UCSD-AML1 (cell line): ENCODE measurements around the gene OR13J1.
"Not testable (repeated sequence)": the region's sequence is repeated elsewhere in the genome, so short reads cannot be mapped to it uniquely, and the experiment has no call there.

ENCODE experiments used
- DNase-seq: peaks from one replicate; lab custom pipeline; 2025; ENCODE audit not compliant: unreplicated experiment; lab: John Stamatoyannopoulos, UW

OR13J1 gene

DNA sequence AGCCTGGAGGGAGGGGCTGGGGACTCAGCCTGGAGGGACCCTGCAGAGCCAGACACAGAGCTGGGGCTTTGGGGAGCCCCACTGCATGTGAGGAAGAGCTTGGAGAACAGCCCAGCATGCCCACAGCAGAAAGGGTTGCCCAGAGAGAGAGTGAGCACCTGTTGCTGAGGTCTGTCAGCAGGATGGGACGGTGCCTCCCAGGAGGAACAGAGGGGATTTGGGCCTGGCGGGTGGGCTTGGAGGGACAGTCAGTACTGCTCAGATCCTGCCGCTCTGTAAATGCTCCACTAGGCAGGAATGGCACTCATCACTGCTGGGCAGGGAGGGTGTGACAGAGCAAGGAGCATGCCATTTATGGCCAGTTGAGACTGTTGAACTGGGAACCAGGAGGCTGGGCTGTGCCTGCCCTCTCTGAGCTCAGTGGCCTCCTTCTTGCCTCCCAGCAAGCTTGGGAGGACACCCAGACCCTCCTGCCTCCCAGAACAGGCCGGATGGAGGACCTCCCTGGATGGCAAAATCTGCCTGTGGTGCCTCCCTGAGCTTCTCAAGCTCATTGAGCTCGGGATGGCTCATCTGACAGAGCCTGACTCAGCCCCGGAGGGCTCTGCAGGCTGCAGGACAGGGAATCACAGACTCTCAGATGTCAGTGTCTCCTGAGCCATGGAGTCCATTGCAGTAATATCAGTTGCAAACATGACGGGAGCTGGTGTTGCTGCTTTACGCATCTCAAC lies 35.0 kb upstream of the OR13J1 start:
- DNase-seq = no peak

- DNase-seq = no peak
Observed at GRCh38 chr9:35904338-35904737, 34.1 kb upstream of the OR13J1 start.

DNA sequence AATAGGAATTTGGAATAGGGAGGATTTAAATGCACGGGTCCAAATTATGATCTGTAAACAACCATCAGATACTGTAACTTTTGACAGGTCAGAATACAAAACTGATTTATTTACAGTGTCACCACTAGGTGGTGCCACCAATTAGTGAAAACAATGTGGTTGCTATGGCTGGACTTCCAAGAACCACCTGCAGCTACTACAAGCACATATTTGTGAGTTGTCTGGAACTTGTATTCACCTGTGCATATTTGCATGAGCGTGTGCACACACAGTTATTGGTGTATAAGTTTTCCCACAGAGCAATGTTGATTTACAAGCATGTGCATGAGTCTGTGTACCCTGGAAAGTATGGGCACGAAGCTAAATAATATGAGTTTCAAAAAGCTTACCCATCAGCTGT lies 32.8 kb upstream of the OR13J1 start:
- no peak for DNase-seq

GRCh38 chr9:35899021-35899420 lies 28.8 kb upstream of the OR13J1 start:
- DNase-seq = no peak

DNA sequence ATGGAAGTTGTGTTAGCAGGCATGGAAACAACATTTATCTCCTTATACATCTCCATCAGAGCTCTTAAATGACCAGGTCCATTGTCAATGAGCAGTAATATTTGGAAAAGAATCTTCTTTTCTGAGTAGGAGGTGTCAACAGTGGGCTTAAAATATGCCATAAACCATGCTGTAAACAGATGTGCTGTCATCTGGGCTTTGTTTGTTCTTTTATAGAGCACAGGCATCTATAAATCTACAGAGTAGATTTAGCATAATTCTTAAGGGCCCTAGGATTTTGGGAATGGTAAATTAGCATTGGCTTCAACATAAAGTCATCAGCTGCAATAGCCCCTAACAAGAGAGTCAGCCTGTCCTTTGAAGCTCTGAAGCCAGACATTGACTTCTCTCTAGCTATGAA lies 28.1 kb upstream of the OR13J1 start:
- no peak for DNase-seq

- DNase-seq = not testable (repeated sequence)
Observed at GRCh38 chr9:35897376-35898099, 27.3 kb upstream of the OR13J1 start.

GRCh38 chr9:35896570-35896969 lies 26.4 kb upstream of the OR13J1 start:
- DNase-seq = no peak

DNA sequence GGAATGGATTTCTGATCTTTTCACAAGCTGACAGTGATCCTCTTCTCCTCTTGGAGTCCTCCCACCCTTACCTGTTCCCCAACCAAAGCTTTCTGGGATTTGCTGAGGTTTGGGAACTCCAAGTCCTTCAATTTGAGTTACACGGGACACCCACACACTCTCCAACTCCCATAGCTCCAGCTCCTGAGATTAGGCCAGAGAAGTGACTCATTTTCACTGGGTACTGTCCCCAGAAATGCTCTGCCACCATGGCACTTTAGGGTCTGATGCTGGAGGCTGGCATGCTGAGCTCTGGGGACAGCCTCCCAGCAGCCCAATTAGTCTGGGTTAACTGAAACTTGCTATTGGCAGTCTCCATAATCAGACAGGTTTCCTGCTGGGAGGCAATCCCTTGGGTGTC lies 21.9 kb upstream of the OR13J1 start:
- DNase-seq = no peak

DNA sequence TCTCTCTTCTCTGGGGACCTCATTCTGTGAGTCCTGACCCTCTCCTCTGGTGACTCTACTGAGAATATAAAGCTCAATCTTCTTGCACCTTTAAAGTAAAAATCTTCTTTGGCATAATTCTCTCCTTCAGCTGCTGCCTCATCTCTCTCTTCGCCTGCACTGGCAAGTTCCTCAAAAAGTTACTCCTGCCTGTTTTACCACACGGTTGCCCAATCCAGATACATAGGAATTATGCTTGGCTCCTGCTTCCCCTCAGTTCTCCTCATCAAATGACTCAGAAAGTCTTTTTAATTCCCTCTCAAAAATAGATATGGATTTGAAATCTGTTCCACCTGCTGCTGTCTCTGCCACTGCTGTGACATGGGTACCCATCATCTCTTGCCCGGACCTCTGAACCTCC lies 21.4 kb upstream of the OR13J1 start:
- DNase-seq = no peak

- not testable (repeated sequence) for DNase-seq
Observed at GRCh38 chr9:35884908-35885307, 14.7 kb upstream of the OR13J1 start.

- DNase-seq = no peak
Observed at GRCh38 chr9:35882996-35883395, 12.8 kb upstream of the OR13J1 start.

DNA sequence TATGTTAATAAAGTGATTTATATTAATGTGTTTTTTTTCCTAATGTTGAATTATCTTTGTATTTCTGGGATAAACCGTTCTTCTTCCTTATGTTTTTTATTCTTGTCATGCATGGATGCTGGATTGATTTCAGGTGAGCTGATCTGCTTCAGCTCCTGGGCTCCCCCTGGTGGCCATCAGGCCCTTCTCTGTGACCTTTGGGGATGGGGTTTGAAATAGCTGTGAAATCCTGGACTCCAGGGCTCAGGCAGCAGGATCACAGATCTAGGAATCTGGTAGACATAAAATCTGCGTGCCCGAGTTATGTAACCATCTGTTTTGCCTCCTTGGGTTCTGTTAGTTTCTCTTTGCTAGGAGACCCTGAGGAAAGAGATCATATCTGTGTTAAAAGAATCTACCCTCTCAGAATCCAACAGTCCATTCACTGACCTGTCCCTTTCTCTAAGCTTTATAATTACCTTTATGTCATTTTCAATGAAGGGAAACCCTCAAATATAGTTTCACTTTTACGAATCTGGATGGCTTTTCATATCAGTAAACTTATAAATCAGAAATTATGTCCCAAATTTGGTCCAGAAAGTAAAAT lies 12.2 kb upstream of the OR13J1 start:
- peak; percentile 60 for DNase-seq

DNA sequence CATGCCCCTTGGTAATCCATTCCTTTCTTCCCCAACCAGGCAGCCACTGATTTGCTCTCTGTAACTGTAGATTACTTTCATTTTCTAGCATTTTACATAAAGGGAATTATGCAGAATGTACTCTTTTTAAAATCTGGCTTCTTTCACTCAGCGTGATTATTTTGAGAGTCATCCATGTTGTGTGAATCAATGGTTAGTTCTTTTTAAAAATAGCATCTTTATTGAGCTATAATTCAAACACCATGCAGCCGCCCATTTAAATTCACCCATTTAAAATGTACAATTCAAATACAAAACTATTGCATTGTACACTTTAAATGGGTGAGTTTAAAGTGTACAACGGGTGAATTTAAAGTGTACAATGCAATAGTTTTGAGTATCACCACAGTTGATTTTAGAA lies 2.3 kb upstream of the OR13J1 start:
- no peak for DNase-seq

- DNase-seq = no peak
Observed at GRCh38 chr9:35871545-35871944, 1.3 kb upstream of the OR13J1 start.

GRCh38 chr9:35869621-35870216 lies 482 bp downstream of the OR13J1 start:
- DNase-seq = no peak

DNA sequence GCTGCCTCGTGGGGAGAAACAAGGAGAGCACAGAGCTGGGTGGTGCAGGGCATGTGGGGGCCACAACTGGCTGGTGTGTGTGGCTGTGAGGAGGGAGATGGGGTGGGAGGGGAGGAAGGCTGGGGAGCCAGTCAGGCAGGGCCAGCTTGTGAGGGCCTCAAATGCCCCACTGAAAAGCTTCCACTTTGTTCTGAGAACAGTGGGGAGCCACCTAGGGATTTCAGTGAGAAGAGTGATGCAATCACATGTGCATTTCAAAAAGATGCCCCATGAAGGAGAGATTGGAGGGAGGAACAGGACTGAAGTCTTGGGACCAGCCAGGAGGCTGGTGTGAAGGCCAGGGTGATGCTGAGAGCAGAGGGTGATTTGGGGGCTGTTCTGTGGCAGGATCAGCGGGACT lies 1.3 kb downstream of the OR13J1 start:
- no peak for DNase-seq

DNA sequence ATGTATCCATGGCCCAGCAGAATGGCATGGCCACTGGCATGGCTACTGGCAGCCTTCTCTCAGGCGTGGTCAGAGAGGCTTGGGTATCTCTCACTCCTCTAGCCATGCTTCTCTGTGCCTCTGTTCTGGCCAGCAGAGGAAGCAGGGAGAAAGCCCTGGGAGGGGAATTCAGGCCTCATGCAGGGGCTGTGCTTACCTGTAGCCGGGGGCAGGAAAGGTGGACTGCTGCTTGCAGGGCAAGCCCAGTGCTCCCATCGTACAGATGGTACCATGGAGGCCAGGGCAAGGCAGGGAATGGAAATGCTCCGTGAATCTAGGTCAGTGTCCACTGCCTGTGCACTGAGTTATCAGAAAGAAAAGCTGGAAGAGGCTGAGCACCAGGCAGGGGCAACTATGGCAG lies 2.7 kb downstream of the OR13J1 start:
- DNase-seq = no peak

- DNase-seq = no peak
Observed at GRCh38 chr9:35864695-35865255, 5.4 kb downstream of the OR13J1 start.

- no peak for DNase-seq
Observed at GRCh38 chr9:35863583-35863982, 6.6 kb downstream of the OR13J1 start.

GRCh38 chr9:35862328-35862727 lies 7.9 kb downstream of the OR13J1 start:
- no peak for DNase-seq

GRCh38 chr9:35861161-35861897 lies 8.9 kb downstream of the OR13J1 start:
- no peak for DNase-seq
